ENCODE data around the gene KCTD18.

Gene KCTD18

DNA sequence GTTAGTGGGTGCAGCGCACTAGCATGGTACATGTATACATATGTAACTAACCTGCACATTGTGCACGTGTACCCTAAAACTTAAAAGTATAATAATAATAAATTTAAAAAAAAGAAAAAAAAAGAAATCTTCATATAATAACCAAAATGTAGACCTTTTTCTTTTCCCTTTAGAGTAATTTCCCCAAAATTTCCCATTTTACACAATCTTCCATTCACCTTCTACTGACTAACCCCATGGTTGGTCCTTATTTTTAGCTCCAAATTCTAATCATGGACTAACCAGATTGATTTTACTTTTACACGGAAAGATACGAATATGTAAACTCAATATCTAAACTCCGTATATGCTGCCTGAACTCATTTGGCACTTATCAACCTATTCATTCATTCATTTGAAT, 7.7 kb downstream of the KCTD18 start:
- TF ChIP-seq GATA3 (IDR thresholded peaks at IDR 0.05; ENCODE audit: low read depth, low read length) (no peak), GATA2 (IDR thresholded peaks at IDR 0.05; ENCODE audit: low read depth, low read length) (no peak)

DNA sequence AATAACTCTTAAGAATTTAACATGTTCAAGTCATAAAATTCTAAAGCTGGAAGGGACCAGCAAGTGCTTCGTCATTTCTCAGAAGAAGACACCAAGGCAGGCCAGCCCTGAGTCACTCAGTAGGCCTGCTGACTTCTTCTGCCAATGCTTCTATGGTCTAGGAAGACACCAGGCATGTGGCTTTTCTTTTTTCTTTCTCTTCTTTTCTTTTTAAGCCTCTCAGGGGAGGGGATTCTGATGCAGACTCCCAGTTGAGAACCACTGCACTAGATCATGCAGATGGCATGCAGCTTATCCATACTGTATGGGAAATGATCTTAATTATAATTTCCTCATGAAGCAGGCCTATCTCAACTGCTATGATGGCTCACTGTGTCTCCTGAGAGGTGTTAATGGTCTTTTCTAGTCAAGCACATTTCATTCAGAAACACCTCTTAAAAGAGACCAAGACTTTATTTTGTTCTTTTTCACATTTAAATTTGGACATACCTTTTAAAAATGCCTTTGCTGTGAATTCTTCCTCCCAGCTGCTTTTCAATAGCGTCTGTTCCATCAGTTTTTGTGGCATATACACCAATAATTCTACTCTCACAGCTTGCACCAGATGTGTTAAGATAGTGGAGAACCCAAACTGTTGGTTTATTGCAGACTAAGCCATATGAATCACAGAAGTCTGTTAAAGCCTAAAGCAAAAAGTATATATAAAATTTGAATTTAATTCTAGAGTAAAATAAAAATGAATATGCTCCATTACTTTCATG, 11.3 kb downstream of the KCTD18 start:
- no peak for TF ChIP-seq GATA2 (IDR thresholded peaks at IDR 0.05; ENCODE audit: low read depth, low read length)
- no peak for TF ChIP-seq GATA3 (IDR thresholded peaks at IDR 0.05; ENCODE audit: low read depth, low read length)

DNA sequence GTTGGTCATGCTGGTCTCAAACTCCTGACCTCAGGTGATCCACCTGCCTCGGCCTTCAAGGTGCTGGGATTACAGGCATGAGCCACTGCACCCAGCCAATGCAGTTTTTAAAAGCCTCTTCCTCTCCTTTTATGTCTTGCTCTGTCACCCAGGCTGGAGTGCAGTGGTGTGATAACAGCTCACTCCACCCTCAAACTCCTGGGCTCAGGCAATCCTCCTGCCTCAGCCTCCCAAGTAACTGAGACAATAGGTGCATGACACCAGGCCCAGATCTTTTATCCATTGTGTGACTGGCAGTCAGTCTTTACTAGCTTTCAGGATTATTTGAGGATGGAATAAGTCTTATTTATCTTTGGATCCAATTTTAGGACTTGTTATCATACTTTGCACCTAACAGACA, 13.2 kb downstream of the KCTD18 start:
- TF ChIP-seq GATA2 (IDR thresholded peaks at IDR 0.05; ENCODE audit: low read depth, low read length): no peak
- TF ChIP-seq GATA3 (IDR thresholded peaks at IDR 0.05; ENCODE audit: low read depth, low read length): no peak

DNA sequence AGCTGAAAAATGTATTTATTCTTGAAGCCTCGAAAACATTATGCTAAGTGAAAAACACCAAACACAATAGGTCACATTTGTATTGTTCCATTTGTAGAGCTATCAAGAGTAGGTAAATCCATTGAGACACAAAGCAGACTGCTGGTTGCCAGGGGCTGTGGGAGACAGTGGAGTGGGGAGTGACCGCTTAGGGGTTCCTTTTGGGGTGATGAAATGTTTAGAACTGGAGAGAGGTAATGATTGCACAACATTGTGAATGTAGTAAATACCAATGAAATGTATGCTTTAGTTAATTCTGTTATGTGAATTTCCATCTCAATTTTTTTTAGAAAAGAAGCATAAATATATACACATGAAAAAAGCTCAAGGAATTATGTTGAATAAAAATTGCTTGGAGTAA, 15.8 kb downstream of the KCTD18 start:
- TF ChIP-seq GATA2 (IDR thresholded peaks at IDR 0.05; ENCODE audit: low read depth, low read length) (no peak), GATA3 (IDR thresholded peaks at IDR 0.05; ENCODE audit: low read depth, low read length) (no peak)

DNA sequence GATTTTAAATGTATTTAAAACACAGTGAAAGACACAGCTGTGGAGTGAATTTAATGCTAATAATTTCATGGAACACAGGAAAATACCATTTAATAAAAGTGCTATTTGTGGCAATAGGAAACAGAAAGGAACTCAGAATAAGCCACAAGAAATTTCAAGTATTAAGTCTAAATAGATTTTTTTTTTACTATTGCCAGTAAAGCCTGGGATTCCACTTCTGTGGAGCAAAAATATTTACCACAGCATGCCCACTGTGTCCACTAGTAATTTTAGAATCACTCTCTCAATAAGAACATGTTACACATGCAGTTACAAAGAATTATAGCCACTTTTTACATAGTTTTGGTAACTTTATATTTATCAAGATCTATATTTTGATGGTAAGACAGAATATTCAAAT, 17.2 kb downstream of the KCTD18 start:
- TF ChIP-seq GATA2 (IDR thresholded peaks at IDR 0.05; ENCODE audit: low read depth, low read length) (no peak), GATA3 (IDR thresholded peaks at IDR 0.05; ENCODE audit: low read depth, low read length) (no peak)

DNA sequence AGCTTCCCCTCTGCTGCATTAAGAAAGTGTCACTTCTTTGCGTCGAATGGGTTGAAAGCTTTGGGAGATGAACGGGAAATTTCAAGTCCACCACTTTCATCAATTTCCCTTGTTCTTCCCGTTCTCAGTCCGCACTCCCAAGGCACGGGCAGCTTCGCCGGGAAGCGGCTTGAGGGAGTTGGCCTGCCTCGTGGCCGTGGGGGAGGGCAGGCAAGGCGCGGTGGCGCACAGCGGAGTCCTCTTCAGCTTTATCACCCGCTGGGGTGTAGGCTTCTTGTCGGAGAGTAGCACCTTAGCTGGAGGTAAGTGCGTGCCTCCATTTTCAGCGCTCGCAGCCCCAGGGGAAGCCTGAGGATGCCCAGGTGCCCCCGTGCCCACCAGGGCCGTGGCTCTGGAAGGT, 19.9 kb downstream of the KCTD18 start:
- no peak for TF ChIP-seq GATA3 (IDR thresholded peaks at IDR 0.05; ENCODE audit: low read depth, low read length)
- no peak for TF ChIP-seq GATA2 (IDR thresholded peaks at IDR 0.05; ENCODE audit: low read depth, low read length)

DNA sequence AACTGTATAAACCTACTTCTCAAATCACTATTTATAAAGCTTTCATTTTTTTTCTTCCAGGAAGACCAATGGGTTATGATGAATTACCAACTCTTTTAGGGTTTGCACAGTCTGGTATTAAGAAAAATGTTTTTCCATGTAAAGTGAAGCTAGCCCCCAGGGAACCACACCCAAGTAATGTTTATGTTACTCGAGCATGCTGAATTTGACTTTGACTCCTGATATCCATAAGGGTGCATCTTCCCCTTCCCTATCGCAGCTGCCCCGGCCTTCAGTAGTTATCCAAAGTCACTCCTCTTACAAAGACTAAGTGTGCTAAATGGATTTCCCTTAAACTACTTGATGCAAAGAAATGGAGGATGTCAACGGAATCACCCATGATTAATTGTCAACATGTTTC, 21.7 kb downstream of the KCTD18 start:
- TF ChIP-seq GATA3 (IDR thresholded peaks at IDR 0.05; ENCODE audit: low read depth, low read length): no peak
- TF ChIP-seq GATA2 (IDR thresholded peaks at IDR 0.05; ENCODE audit: low read depth, low read length): no peak

DNA sequence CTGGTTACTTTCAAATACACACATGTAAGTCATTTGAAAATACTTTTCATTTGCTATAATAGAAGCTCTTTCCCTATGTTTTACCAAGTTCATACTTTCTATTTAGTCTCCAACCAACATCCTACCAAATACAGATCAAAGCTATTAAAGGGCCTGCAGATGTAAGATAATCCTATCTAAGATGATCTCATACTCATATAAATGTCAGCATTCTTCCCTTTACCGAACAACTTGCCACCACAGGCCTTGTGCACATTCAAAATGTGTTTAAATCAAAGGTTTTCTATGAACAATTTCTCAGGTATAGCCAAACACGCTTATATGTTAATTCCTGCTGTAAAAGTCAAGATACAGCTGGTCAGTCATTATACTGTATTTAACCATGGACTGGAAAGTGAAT, 23.3 kb downstream of the KCTD18 start:
- TF ChIP-seq GATA3 (IDR thresholded peaks at IDR 0.05; ENCODE audit: low read depth, low read length): no peak
- TF ChIP-seq GATA2 (IDR thresholded peaks at IDR 0.05; ENCODE audit: low read depth, low read length): no peak

DNA sequence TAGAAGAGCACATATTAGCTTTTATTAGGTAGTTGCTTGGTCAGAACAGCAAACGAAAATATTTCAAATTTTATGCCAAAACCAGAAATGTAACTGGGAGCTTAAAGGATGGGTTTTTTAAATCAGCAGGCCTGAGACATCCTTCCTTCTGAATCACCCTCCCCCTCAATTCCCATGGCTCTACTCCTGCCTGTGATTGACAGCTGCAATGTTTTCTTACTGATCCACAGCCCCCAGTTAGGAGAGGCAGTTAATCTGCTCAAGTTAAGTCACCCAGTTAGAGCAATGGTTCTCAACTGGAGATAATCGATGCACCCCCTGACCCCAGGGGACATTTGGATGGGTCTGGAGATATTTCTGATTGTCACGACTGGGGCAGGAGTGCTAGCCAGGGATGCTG, 24.9 kb downstream of the KCTD18 start:
- TF ChIP-seq GATA2 (IDR thresholded peaks at IDR 0.05; ENCODE audit: low read depth, low read length) (no peak), GATA3 (IDR thresholded peaks at IDR 0.05; ENCODE audit: low read depth, low read length) (no peak)

DNA sequence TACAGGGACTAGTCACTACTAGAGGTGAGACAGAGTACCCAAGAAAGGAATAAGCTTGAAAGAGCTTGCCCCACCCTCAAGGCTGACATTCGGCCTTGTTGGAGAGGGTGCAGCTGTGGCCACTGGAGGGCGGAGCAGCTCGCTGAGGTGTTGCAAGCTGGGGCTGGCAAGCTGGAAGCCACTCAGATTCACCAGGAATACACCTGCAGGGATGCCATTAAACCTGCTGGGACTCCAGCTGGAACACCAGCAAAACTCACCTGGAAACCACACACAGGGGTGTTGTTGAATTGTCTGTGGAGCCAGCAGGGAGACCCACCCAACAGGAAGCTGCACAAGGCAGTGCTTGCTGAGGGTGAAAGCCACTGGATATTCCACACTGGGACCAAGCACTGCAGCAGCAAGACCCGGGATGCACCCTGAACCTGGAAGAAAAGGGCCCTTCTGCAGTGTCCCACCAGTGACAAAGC, 26.1 kb downstream of the KCTD18 start:
- TF ChIP-seq GATA2 (IDR thresholded peaks at IDR 0.05; ENCODE audit: low read depth, low read length) (no peak), GATA3 (IDR thresholded peaks at IDR 0.05; ENCODE audit: low read depth, low read length) (no peak)

DNA sequence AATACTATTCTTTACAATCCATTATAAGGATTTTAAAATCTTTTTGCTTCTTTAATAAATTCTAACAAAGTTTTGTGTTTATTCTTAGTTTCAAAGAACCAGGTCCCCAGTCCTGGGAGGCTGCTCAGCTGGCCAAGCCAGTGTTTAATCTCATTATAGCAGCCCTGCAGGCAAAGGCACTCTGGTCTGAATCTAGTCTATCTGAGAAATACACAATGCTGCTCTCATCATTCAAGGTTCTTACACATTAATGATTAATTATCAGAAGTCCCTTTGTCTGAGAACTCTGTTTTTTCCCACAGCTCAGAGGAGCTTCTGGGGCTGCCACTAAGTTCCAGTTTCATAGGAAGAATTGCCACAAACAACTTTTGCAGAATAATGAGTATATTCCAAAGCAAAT, 27.7 kb downstream of the KCTD18 start:
- TF ChIP-seq GATA3 (IDR thresholded peaks at IDR 0.05; ENCODE audit: low read depth, low read length): no peak
- no peak for TF ChIP-seq GATA2 (IDR thresholded peaks at IDR 0.05; ENCODE audit: low read depth, low read length)

DNA sequence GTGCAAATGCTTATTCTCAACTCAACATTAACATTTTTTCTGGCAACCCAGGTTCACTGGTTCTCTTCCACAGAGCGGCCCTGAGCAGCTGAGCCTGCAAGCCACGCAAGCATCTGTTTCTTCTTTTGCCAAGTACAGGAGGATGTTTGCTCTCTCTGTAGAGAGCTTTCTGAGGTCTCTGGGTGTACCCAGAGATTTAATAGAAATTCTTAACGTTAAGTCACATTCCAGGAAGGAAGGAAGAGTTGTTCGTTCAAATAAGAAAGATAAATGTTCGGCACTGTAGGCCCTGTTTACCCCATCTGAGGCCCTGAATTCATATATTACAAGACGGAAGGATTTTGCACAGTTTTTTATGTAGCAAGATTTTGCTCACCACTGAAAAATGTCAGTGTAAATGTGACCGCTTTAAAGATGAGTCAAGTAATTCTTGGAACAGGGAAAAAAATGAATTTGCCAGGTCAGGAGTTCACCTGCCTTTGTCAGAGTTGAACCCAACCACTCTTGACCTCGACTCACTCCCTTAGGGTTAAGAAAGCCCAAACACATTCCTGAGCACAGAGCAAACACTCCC, 30.1 kb downstream of the KCTD18 start:
- TF ChIP-seq GATA3 (IDR thresholded peaks at IDR 0.05; ENCODE audit: low read depth, low read length): no peak
- TF ChIP-seq GATA2 (IDR thresholded peaks at IDR 0.05; ENCODE audit: low read depth, low read length): no peak

DNA sequence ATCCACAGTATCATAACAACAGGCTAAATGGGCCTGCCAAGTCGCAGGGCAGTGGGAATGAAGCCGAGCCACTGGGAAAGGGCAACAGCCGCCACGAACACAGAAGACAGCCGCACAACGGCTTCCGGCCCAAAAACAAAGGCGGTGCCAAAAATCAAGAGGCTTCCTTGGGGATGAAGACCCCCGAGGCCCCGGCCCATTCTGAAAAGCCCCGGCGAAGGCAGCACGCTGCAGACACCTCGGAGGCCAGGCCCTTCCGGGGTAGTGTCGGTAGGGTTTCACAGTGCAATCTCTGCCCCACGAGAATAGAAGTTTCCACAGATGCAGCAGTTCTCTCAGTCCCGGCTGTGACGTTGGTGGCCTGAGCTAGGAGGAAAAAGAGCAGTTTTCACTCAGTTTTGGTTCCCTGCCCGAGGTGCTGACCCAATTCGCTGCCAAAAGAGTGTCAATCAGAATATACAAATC, 32.2 kb downstream of the KCTD18 start:
- TF ChIP-seq GATA2 (IDR thresholded peaks at IDR 0.05; ENCODE audit: low read depth, low read length) (no peak), GATA3 (IDR thresholded peaks at IDR 0.05; ENCODE audit: low read depth, low read length) (no peak)

DNA sequence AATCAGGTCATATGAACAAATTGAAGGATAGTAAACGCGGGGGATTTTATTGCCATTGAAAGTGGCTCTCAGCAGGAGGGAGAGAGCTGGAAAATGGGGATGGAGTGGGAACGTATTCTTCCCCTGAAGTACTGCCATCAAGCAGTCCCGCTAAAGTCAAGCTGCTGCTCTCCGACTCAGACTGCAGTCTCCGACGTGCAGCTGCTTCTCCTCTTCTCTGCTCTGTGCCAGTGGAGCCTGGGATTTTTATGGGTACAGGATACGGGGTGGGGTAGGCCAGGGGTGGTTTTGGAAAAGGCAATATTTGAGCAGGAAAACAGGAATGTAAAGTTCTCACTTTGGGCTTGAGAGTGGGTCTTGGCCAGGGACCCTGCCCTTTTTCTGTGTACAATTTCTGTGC, 33.0 kb downstream of the KCTD18 start:
- TF ChIP-seq GATA2 (IDR thresholded peaks at IDR 0.05; ENCODE audit: low read depth, low read length) (no peak), GATA3 (IDR thresholded peaks at IDR 0.05; ENCODE audit: low read depth, low read length) (no peak)

DNA sequence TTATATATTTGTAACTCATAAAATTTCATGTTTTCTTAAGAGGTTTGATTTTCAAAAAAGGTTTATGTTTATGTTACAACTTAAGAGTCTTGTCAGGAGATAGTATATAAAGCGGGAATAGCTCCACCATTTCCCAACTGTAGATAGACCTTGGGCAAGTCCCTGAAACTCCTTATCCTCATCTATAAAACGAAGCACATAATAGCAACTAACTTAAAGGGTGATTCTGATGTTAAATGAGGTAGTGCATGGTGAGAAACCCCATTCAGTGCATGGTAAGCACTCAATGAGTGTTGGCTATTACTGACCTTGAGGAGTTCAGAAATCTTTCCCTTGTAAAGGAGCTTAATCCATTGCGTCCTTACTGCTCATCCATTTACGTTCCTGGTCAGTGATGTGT, 34.1 kb downstream of the KCTD18 start:
- TF ChIP-seq GATA2 (IDR thresholded peaks at IDR 0.05; ENCODE audit: low read depth, low read length): no peak
- TF ChIP-seq GATA3 (IDR thresholded peaks at IDR 0.05; ENCODE audit: low read depth, low read length): no peak
